ENCODE results near the gene TMED10. TPM values are rescaled to one million over a fixed set of nuclear protein-coding genes. Genes with fewer than 3 reads are reported as not detected.

The TMED10 gene
- total RNA-seq, 2 experiments from 2014 or later: 176 to 184 TPM

- POLR2A ChIA-PET: no interaction called here
- CTCF ChIA-PET: interaction anchor here (1.0 to 1.2 kb wide), 2 partner anchors 85 to 347 kb away, joined by 3 read pairs; no protein-coding TSS in a partner anchor
These were observed 35.8 kb downstream of the TMED10 start for GRCh38 chr14:75140620-75141019.

DNA sequence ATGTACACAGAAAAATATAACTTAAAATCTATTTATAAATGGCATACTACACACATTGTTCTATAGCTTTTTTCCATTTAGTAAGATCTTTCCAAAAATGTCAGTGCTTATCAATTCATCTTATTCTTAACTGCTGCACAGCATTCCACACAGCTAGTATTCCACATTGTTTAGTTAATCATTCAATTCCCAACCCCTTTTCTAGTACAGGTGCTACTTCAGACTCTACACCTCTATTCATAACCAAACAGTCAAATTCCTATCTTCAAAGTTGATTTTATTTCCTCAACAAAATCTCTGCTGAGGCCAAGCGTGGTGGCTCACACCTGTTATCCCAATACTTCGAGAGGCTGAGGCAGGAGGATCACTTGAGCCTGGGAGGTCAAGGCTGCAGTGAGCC, 37.2 kb downstream of the TMED10 start:
- ChIA-PET CTCF (interaction anchor here (0.7 kb wide), 1 partner anchor 130 kb away, joined by 3 read pairs; no protein-coding TSS in a partner anchor), POLR2A (no interaction called here)

GRCh38 chr14:75138492-75138891, 37.9 kb downstream of the TMED10 start:
- POLR2A ChIA-PET: interaction anchor here (0.6 to 0.7 kb wide), 2 partner anchors 109 to 284 kb away, joined by 5 to 7 read pairs; no protein-coding TSS in a partner anchor
- CTCF ChIA-PET: interaction anchor here (0.7 to 1.2 kb wide), 4 partner anchors 34 to 156 kb away, joined by 3 to 7 read pairs (median 3); no protein-coding TSS in a partner anchor

DNA sequence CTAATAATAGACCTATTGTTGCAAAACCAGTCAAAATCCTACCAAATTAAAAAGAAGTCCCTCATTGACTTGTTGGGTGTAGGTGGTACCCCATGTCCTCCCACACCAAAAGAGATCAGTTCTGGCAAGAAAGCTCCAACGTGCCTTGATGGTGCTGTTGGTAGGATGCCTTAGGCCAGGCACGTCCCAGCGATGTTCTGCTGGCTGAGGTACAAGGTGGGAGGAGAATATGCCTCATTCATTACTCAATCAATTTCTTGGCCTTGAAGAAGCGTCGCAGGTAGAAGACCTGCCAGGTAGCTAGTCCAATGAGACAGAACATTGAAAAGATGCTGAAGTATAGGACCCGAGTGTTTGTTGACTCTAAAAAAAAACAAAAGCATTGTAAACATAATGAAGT, 41.8 kb downstream of the TMED10 start:
- ChIA-PET CTCF (no interaction called here), POLR2A (no interaction called here)

- ChIA-PET POLR2A (no interaction called here), CTCF (no interaction called here)
These were observed 42.8 kb downstream of the TMED10 start for GRCh38 chr14:75133597-75133996.

- ChIA-PET CTCF (interaction anchor here (0.6 to 2.0 kb wide), 7 partner anchors 21 to 244 kb away, joined by 3 to 9 read pairs (median 4); no protein-coding TSS in a partner anchor), POLR2A (no interaction called here)
These were observed 43.9 kb downstream of the TMED10 start for GRCh38 chr14:75132382-75133086.

- ChIA-PET POLR2A (no interaction called here), CTCF (interaction anchor here (1.1 to 2.9 kb wide), 3 partner anchors 166 to 176 kb away, joined by 3 to 8 read pairs (median 6); no protein-coding TSS in a partner anchor)
These were observed 47.8 kb downstream of the TMED10 start for GRCh38 chr14:75128596-75128990.

- ChIA-PET POLR2A (interaction anchor here (1.8 kb wide), 1 partner anchor 48 kb away, joined by 4 read pairs; no protein-coding TSS in a partner anchor), CTCF (interaction anchor here (1.1 to 2.9 kb wide), 3 partner anchors 166 to 176 kb away, joined by 3 to 8 read pairs (median 6); no protein-coding TSS in a partner anchor)
These were observed 48.4 kb downstream of the TMED10 start for GRCh38 chr14:75127903-75128595.

- ChIA-PET CTCF (interaction anchor here (0.7 to 2.9 kb wide), 3 partner anchors 167 to 436 kb away, joined by 3 to 8 read pairs (median 3); no protein-coding TSS in a partner anchor), POLR2A (interaction anchor here (0.6 to 1.8 kb wide), 6 partner anchors 48 to 174 kb away, joined by 3 to 10 read pairs (median 4); partner anchors contain the start of gene ACYP1)
These were observed 49.0 kb downstream of the TMED10 start for GRCh38 chr14:75127474-75127820.

GRCh38 chr14:75126679-75127473, 49.5 kb downstream of the TMED10 start, which contains the start of gene NEK9:
Gene NEK9, minus strand, starts transcription at chr14:75127048. Its CDS starts 127 bp downstream, at chr14:75126921.
- POLR2A ChIA-PET: interaction anchor here (0.6 to 1.8 kb wide), 9 partner anchors 49 to 388 kb away, joined by 3 to 10 read pairs (median 4); partner anchors contain the start of genes ACYP1 and ZC2HC1C
- CTCF ChIA-PET: interaction anchor here (0.6 to 1.2 kb wide), 3 partner anchors 181 to 436 kb away, joined by 3 to 4 read pairs (median 3); no protein-coding TSS in a partner anchor

GRCh38 chr14:75126121-75126544, 50.3 kb downstream of the TMED10 start:
- POLR2A ChIA-PET: interaction anchor here (0.6 to 1.8 kb wide), 8 partner anchors 50 to 416 kb away, joined by 3 to 10 read pairs (median 4); partner anchors contain the start of genes ACYP1 and ZC2HC1C
- CTCF ChIA-PET: interaction anchor here (0.6 to 1.2 kb wide), 3 partner anchors 182 to 435 kb away, joined by 3 to 4 read pairs (median 3); no protein-coding TSS in a partner anchor

GRCh38 chr14:75125617-75126016, 50.8 kb downstream of the TMED10 start:
- ChIA-PET POLR2A (interaction anchor here (0.7 to 1.6 kb wide), 2 partner anchors 169 to 417 kb away, joined by 4 to 10 read pairs; no protein-coding TSS in a partner anchor), CTCF (interaction anchor here (1.2 kb wide), 1 partner anchor 436 kb away, joined by 4 read pairs; no protein-coding TSS in a partner anchor)

- ChIA-PET POLR2A (no interaction called here), CTCF (interaction anchor here (0.7 to 1.2 kb wide), 2 partner anchors 389 to 391 kb away, joined by 3 to 6 read pairs; no protein-coding TSS in a partner anchor)
These were observed 52.4 kb downstream of the TMED10 start for GRCh38 chr14:75123991-75124390.

DNA sequence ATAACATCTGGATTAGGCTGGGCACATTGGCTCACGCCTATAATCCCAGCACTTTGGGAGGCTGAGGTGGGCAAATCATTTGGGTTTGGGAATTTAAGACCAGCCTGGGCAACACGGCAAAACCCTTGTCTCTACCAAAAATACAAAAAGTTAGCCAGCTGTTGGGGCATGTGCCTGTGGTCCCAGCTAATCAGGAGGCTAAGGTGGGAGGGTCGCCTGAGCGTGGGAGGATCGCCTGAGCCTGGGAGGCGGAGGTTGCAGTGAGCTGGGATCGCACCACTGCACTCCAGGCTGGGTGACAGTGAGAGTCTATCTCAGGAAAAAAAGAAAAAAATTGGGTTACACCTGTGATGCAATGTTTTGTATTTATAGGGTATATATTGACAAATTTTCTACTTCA, 54.9 kb downstream of the TMED10 start:
- ChIA-PET POLR2A (no interaction called here), CTCF (no interaction called here)

DNA sequence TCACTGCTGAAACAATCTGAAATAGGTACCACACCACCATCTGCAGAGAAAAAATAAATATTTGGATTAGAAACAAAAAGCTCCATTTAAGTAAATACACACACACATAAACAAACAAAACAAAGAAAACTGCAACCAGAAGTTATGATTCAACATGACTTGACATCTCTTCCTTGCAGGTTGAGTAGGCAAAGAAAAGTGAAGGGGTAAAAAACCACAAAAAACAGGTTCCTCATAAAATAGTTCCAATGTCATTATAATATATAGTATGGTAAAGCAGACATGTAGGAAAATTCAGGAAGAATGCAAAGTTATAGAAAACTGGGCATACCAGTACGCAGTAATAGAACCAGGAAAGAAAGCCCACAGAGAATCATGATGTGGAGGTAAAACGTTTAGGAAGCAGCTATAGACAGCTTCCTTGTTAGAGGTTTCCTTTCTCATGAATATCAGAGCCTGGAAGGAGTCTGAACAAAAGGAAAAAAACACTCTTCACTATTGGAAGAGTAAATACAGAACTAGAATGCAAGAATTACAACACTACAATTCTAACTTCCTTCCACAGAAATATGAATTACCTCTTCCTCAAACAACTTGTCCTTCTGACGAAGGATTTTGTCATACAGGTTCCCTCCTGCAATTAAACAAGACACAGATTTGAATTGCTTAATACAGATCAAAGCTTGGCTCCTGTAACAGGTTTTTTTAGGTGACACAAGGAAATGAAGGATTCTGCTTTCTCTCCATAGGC, 55.7 kb downstream of the TMED10 start:
- POLR2A ChIA-PET: interaction anchor here (0.7 kb wide), 1 partner anchor 450 kb away, joined by 4 read pairs; no protein-coding TSS in a partner anchor
- CTCF ChIA-PET: interaction anchor here (2.1 kb wide), 1 partner anchor 174 kb away, joined by 4 read pairs; no protein-coding TSS in a partner anchor

DNA sequence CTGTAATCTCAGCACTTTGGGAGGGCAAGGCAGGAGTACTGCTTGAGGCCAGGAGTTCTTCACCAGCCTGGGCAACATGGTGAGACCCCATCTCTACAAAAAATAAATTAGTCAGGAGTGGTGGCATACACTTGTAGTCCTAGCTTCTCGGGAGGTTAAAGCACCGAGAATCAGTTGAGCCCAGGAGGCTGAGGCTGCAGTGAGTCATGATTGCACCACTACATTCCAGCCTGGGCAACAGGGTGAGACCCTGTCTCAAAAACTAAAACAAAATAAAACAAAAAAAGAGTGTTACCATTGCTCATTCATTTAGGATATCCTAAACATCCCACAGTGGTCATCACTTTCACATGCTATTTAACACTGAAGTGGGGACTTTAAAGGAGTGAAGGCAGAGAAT, 57.4 kb downstream of the TMED10 start:
- POLR2A ChIA-PET: no interaction called here
- CTCF ChIA-PET: interaction anchor here (2.1 kb wide), 1 partner anchor 172 kb away, joined by 4 read pairs; no protein-coding TSS in a partner anchor

- ChIA-PET CTCF (interaction anchor here (0.5 kb wide), 1 partner anchor 191 kb away, joined by 4 read pairs; no protein-coding TSS in a partner anchor), POLR2A (no interaction called here)
These were observed 62.4 kb downstream of the TMED10 start for GRCh38 chr14:75113932-75114539.
